H1 (cell line): ENCODE results near the gene BCAR3. TPM values are rescaled to one million over a fixed set of nuclear protein-coding genes. Genes with fewer than 3 reads are reported as not detected.

ENCODE experiments used
- ASH2L ChIP-seq: fragments of 200-600, 300-600 bp; sonication (generic); IDR thresholded peaks from one replicate; pipeline ENCODE4 v1.7.1; 2017; ENCODE audit warnings: low read length
- CHD2 ChIP-seq: IDR thresholded peaks from 2 replicates; pipeline ENCODE4 v1.6.1; 2012; ENCODE audit warnings: low read length, improper control_type of control experiment
- EP300 ChIP-seq, 2 experiments: IDR thresholded peaks; 1 replicate in 1 of 2; 2 replicates in 1 of 2; pipeline ENCODE4 v1.6.1; 2011 to 2012; ENCODE audit warnings: low read depth in 2 of 2, low read length in 2 of 2, mild to moderate bottlenecking in 2 of 2, borderline replicate concordance in 1 of 2, inconsistent platforms in 1 of 2, moderate library complexity in 1 of 2
- KDM4A ChIP-seq: IDR thresholded peaks from one replicate; pipeline ENCODE4 v1.7.1; 2012; ENCODE audit warnings: low read depth, mild to moderate bottlenecking, moderate library complexity, low read length, inconsistent platforms; ENCODE audit not compliant: severe bottlenecking
- MAFK ChIP-seq: IDR thresholded peaks from 2 replicates; pipeline ENCODE4 v1.6.1; 2012; ENCODE audit warnings: low read depth, mild to moderate bottlenecking, improper control_type of control experiment, low read length
- RAD21 ChIP-seq, 2 experiments: IDR thresholded peaks in 1 of 2; conservative IDR thresholded peaks in 1 of 2; 2 replicates each; pipeline ENCODE4 v1.6.1; 2011; ENCODE audit warnings: low read depth in 2 of 2, low read length in 2 of 2, improper control_type of control experiment in 1 of 2, inconsistent platforms in 1 of 2, mild to moderate bottlenecking in 1 of 2, moderate library complexity in 1 of 2
- RXRA ChIP-seq: IDR thresholded peaks from 2 replicates; pipeline ENCODE4 v1.6.1; 2011; ENCODE audit warnings: low read depth, mild to moderate bottlenecking, low read length, moderate library complexity; ENCODE audit not compliant: insufficient read depth
- SIN3A ChIP-seq, 2 experiments: IDR thresholded peaks in 1 of 2; conservative IDR thresholded peaks in 1 of 2; 2 replicates each; pipeline ENCODE4 v1.6.1; 2011 to 2012; ENCODE audit warnings: low read length in 2 of 2, improper control_type of control experiment in 1 of 2, low read depth in 1 of 2, mild to moderate bottlenecking in 1 of 2
- TAF7 ChIP-seq: optimal IDR thresholded peaks from 2 replicates; pipeline ENCODE3; 2011; ENCODE audit warnings: low read depth, mild to moderate bottlenecking, inconsistent platforms, low read length, moderate library complexity, borderline replicate concordance
- USF2 ChIP-seq: IDR thresholded peaks from 2 replicates; pipeline ENCODE4 v1.6.1; 2011; ENCODE audit warnings: low read length, improper control_type of control experiment
- polyA plus RNA-seq, 7 experiments: library from polyadenylated mRNA; depleted of rRNA in 3 of 7; stranded (reverse) in 5 of 7; unstranded in 2 of 7; fragments of >200 nt in 5 of 7; fragments of 200-250 nt in 2 of 7; gene quantifications; 1 replicate in 5 of 7; 2 replicates in 1 of 7; 4 replicates in 1 of 7; pipeline versions ENCODE4 v1.2.1 to v1.2.3, GENCODE V29; 2011 to 2013; ENCODE audit warnings: missing spikeins in 2 of 7, mixed read lengths in 2 of 7
- total RNA-seq: library from RNA; stranded (reverse); fragmentation: NEBNext Ultra II Directional; extraction: Animal tissue kit (Norgen Biotek cat#: 25700); gene quantifications from 2 replicates; pipeline ENCODE4 v1.2.1, GENCODE V29; 2021
- TF ChIP-seq, protein P1 (sequence below): IDR thresholded peaks from 2 replicates; pipeline ENCODE4 v1.6.1; 2012; ENCODE audit warnings: low read length, inconsistent platforms

BCAR3 gene
- total and polyA plus RNA-seq, 2 of the 8 experiments (the other 6 are each of a cell fraction or from before 2014, with no cell fraction given): 5.6 to 9.2 TPM

DNA sequence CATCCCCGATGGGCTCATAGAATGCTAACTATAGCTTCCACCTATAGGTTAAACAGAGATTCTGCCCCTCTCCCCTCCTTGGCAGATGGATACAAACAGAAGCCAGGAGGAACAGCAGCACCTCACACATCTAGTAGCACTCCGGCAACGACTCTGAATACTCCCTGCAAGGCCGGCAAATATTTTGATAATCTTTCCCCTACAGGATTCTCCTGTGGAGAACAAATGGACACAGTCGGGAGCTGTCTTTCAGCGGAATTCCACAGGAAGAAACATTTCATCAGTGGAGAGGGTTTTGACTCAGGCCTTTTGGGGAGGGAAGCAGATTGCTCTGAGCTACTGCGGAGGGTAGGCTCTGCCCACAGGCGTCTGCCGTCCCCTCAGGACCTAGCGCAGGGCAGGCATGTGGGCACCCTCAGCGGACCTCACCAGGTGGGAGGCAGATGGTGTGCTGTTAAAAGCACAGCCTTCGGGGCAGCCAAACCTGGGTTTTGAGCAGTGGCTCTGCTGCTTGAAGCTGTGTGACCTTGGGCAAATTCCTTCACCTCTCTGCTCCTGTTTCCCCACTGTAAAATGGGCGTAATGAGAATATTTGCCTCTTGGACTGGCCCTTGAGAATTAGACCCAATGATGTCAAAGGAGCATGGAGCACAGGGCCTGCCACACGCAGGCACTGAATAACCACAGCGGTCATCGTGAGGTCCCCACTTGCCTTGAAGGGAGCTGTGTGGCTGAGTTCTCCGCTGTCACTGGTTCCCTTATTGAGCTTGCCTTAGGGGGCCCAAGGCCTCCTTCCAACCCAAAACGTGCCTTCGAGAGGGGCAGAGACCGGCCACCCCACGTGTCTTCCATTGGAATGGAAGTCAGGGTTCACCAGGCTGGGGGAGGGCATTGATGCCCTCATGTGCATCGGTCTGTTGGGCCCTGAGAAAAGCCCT, 19.2 kb upstream of the BCAR3 start (continued):
- TF ChIP-seq KDM4A (no peak), MAFK (no peak), RAD21 (IDR thresholded peaks at IDR 0.05 in 1 of 2, conservative IDR thresholded peaks at IDR 0.05 in 1 of 2; ENCODE audit: low read depth in 2 of 2, low read length in 2 of 2) (no peak), ASH2L (no peak), TAF7 (no peak), CHD2 (no peak), EP300 (IDR thresholded peaks at IDR 0.05; ENCODE audit: borderline replicate concordance in 1 of 2, low read depth in 2 of 2, low read length in 2 of 2) (no peak), RXRA (no peak), USF2 (no peak), SIN3A (conservative IDR thresholded peaks at IDR 0.05 in 1 of 2, IDR thresholded peaks at IDR 0.05 in 1 of 2; ENCODE audit: low read depth in 1 of 2, low read length in 2 of 2) (no peak)
- TF ChIP-seq, protein P1, sequence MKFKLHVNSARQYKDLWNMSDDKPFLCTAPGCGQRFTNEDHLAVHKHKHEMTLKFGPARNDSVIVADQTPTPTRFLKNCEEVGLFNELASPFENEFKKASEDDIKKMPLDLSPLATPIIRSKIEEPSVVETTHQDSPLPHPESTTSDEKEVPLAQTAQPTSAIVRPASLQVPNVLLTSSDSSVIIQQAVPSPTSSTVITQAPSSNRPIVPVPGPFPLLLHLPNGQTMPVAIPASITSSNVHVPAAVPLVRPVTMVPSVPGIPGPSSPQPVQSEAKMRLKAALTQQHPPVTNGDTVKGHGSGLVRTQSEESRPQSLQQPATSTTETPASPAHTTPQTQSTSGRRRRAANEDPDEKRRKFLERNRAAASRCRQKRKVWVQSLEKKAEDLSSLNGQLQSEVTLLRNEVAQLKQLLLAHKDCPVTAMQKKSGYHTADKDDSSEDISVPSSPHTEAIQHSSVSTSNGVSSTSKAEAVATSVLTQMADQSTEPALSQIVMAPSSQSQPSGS: no peak
